BE2C (cell line): ENCODE data around the gene FOXN3.

Experiments
- DNase-seq: peaks from one replicate; pipeline ENCODE4 v3.0.0-alpha.2; 2020
- H3K27me3 ChIP-seq: fragments of 250-450 bp; sonication (Bioruptor Pico); 2 replicates; pipeline ENCODE4 v1.5.1; 2020; ENCODE audit warnings: mild to moderate bottlenecking
- H3K36me3 ChIP-seq: fragments of 250-450 bp; sonication (Bioruptor Pico); 2 replicates; pipeline ENCODE4 v1.5.1; 2020; ENCODE audit warnings: mild to moderate bottlenecking
- H3K4me1 ChIP-seq: fragments of 250-450 bp; sonication (Bioruptor Pico); 2 replicates; pipeline ENCODE4 v1.5.1; 2020
- H3K4me3 ChIP-seq: 2 replicates; pipeline ENCODE4 v1.5.1; 2011; ENCODE audit warnings: low read depth, low read length
- H3K9me3 ChIP-seq: fragments of 250-450 bp; sonication (Bioruptor Pico); 2 replicates; pipeline ENCODE4 v1.5.1; 2020
- TF ChIP-seq, protein P1 (sequence below): IDR thresholded peaks from 2 replicates; pipeline ENCODE4 v1.5.1; 2012; ENCODE audit warnings: mild to moderate bottlenecking, low read depth, low read length

Gene FOXN3

GRCh38 chr14:89233184-89233583 is 183.8 kb downstream of the FOXN3 start:
- no peaks in the 10 kb centered on the region for H3K27me3 ChIP-seq
- DNase-seq = no peak
- peaks cover 6% of the 10 kb centered on the region for H3K4me1 ChIP-seq
- no peaks in the 10 kb centered on the region for H3K36me3 ChIP-seq
- TF ChIP-seq, protein P1, sequence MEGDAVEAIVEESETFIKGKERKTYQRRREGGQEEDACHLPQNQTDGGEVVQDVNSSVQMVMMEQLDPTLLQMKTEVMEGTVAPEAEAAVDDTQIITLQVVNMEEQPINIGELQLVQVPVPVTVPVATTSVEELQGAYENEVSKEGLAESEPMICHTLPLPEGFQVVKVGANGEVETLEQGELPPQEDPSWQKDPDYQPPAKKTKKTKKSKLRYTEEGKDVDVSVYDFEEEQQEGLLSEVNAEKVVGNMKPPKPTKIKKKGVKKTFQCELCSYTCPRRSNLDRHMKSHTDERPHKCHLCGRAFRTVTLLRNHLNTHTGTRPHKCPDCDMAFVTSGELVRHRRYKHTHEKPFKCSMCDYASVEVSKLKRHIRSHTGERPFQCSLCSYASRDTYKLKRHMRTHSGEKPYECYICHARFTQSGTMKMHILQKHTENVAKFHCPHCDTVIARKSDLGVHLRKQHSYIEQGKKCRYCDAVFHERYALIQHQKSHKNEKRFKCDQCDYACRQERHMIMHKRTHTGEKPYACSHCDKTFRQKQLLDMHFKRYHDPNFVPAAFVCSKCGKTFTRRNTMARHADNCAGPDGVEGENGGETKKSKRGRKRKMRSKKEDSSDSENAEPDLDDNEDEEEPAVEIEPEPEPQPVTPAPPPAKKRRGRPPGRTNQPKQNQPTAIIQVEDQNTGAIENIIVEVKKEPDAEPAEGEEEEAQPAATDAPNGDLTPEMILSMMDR = no peak
- H3K4me3 ChIP-seq = no peak overlapping the region
- H3K9me3 ChIP-seq = no peaks in the 10 kb centered on the region

- H3K36me3 ChIP-seq = no peaks in the 10 kb centered on the region
Observed at GRCh38 chr14:89232265-89233070, 184.6 kb downstream of the FOXN3 start.

DNA sequence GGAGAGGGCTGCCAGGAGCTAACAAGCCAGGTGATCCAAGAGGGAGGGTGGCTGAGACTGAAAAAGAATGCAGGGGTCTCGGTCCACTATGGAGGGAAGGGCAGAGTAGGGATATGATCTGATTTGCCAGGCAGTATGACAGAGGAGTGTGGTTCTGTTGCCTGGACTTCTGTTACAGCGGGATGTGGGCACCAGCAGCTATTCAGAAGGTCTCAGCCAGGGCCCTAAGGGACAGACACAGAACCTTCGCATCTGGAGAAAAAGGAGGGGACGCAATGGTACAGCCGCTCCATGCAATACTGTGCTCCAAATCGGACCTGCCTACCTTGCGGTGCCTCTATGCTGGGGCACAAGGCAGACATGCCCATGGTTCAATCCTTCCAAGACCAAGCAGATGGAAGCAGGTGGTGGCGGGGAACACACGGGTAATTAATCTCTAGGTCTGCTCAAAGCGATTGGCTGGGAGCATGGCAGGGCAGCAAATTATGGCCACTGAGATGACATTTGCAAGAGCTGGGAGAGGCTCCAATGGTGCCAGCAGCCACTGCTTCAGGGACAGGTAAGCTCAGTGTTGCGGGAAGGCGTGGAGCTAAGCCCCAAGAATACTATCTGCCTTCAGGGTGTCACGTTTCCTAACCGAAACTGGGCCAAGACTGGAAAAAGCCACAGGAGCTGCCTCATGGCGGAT is 185.5 kb downstream of the FOXN3 start:
- Histone ChIP-seq H3K36me3 (no peaks in the 10 kb centered on the region), H3K9me3 (no peaks in the 10 kb centered on the region), H3K27me3 (no peaks in the 10 kb centered on the region), H3K4me3 (no peak overlapping the region), H3K4me1 (no peaks in the 10 kb centered on the region; the same call in none of the 2 replicates)
- TF ChIP-seq, protein P1 = no peak
- no peak for DNase-seq

More at GRCh38 chr14:89232265-89233070, 184.6 kb downstream of the FOXN3 start:
- peaks cover under 1% of the 10 kb centered on the region for H3K4me1 ChIP-seq
- H3K4me3 ChIP-seq = no peak overlapping the region
- H3K27me3 ChIP-seq = no peaks in the 10 kb centered on the region
- TF ChIP-seq, protein P1 = no peak
- no peak for DNase-seq
- no peaks in the 10 kb centered on the region for H3K9me3 ChIP-seq

DNA sequence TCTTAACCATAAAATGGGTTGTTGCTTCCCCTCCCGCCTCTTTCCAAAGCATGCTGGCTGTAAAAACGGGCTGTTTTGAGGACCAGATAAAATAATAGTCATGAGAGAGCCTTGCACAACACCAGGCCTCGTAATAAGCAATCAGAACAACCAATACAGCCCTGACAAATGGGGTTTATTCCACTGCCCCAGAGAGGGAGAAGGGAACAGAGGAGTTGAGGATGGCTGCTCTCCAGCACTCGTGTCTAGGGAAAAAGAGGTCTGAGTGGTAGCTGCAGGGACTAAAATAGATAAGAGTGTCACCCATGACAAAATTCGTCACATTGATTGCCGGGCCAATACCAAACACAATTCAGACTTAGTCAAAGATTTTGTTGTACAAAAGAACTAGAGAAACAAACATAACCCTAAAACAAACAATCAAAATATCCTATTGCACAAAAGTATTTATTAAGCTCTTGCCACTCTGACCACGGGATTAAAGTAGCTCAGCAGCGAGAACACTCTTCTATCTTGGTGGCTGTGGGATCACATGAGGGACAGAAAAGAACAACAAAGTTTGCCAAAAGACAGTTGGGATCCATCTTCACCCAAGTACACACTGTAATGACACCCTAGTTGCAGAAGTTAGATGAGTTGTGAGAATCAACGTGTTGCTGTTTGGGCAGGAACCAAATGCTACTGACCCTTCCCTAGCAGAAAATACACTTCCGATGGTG is 188.0 kb downstream of the FOXN3 start:
- no peaks in the 10 kb centered on the region for H3K36me3 ChIP-seq
- DNase-seq = no peak
- TF ChIP-seq, protein P1 = no peak

GRCh38 chr14:89227496-89227836 is 189.6 kb downstream of the FOXN3 start:
- no peak overlapping the region for H3K4me3 ChIP-seq
- no peak for DNase-seq
- H3K27me3 ChIP-seq = no peaks in the 10 kb centered on the region
- no peaks in the 10 kb centered on the region for H3K9me3 ChIP-seq
- TF ChIP-seq, protein P1 = no peak
- H3K4me1 ChIP-seq = no peaks in the 10 kb centered on the region; the same call in none of the 2 replicates
- no peaks in the 10 kb centered on the region for H3K36me3 ChIP-seq

More for the DNA sequence above, 188.0 kb downstream of the FOXN3 start:
- Histone ChIP-seq H3K4me1 (no peaks in the 10 kb centered on the region; the same call in none of the 2 replicates), H3K4me3 (no peak overlapping the region), H3K9me3 (no peaks in the 10 kb centered on the region), H3K27me3 (no peaks in the 10 kb centered on the region)
